H9 (cell line): Measurements from ENCODE around the gene DCAF12. TPM values are rescaled to one million over a fixed set of nuclear protein-coding genes. Genes with fewer than 3 reads are reported as not detected.

Experiments used
- DNase-seq: peaks from one replicate; pipeline ENCODE4 v3.0.0-alpha.2; 2017
- H2AFZ ChIP-seq: one replicate; pipeline ENCODE4 v1.6.1; 2013; ENCODE audit warnings: mild to moderate bottlenecking, low read length, control low read depth, moderate library complexity
- H2AK5ac ChIP-seq: 2 replicates; pipeline ENCODE4 v1.6.1; 2013; ENCODE audit warnings: low read length, control low read depth, mixed read lengths; ENCODE audit not compliant: insufficient read length
- H2BK120ac ChIP-seq: one replicate; pipeline ENCODE4 v1.6.1; 2013; ENCODE audit warnings: low read depth, mild to moderate bottlenecking, low read length, control low read depth, inconsistent platforms; ENCODE audit not compliant: poor library complexity, severe bottlenecking
- H2BK12ac ChIP-seq: 2 replicates; pipeline ENCODE4 v1.6.1; 2013; ENCODE audit warnings: low read length, control low read depth, mixed read lengths, low read depth; ENCODE audit not compliant: insufficient read length
- H2BK15ac ChIP-seq: 2 replicates; pipeline ENCODE4 v1.6.1; 2013; ENCODE audit warnings: low read depth, low read length, control low read depth
- H2BK20ac ChIP-seq: one replicate; pipeline ENCODE4 v1.6.1; 2013; ENCODE audit warnings: low read depth, mild to moderate bottlenecking, low read length, control low read depth, inconsistent platforms; ENCODE audit not compliant: poor library complexity, severe bottlenecking
- H2BK5ac ChIP-seq: 2 replicates; pipeline ENCODE4 v1.6.1; 2013; ENCODE audit warnings: low read length, control low read depth, mixed read lengths; ENCODE audit not compliant: insufficient read length
- H3K14ac ChIP-seq: 2 replicates; pipeline ENCODE4 v1.6.1; 2013; ENCODE audit warnings: low read length, control low read depth; ENCODE audit not compliant: insufficient read depth
- H3K18ac ChIP-seq: 2 replicates; pipeline ENCODE4 v1.6.1; 2013; ENCODE audit warnings: low read depth, mild to moderate bottlenecking, mixed read lengths, low read length, control low read depth; ENCODE audit not compliant: insufficient read length
- H3K23ac ChIP-seq: 2 replicates; pipeline ENCODE4 v1.6.1; 2013; ENCODE audit warnings: low read length, control low read depth, mixed read lengths, low read depth; ENCODE audit not compliant: insufficient read length
- H3K23me2 ChIP-seq: 2 replicates; pipeline ENCODE4 v1.6.1; 2013; ENCODE audit warnings: low read depth, mild to moderate bottlenecking, mixed read lengths, low read length, control low read depth; ENCODE audit not compliant: insufficient read length, poor library complexity, severe bottlenecking
- H3K27ac ChIP-seq: 2 replicates; pipeline ENCODE4 v1.5.1; 2013; ENCODE audit warnings: low read length, control low read depth, mixed read lengths, low read depth; ENCODE audit not compliant: insufficient read length
- H3K27me3 ChIP-seq: 2 replicates; pipeline ENCODE4 v1.6.1; 2013; ENCODE audit warnings: low read length, control low read depth, inconsistent platforms; ENCODE audit not compliant: insufficient read depth
- H3K4ac ChIP-seq: 2 replicates; pipeline ENCODE4 v1.6.1; 2013; ENCODE audit warnings: low read depth, mild to moderate bottlenecking, control low read depth, inconsistent platforms, low read length, moderate library complexity
- H3K4me1 ChIP-seq: 2 replicates; pipeline ENCODE4 v1.6.1; 2013; ENCODE audit warnings: low read length, control low read depth, inconsistent platforms; ENCODE audit not compliant: insufficient read depth
- H3K4me2 ChIP-seq: 2 replicates; pipeline ENCODE4 v1.6.1; 2013; ENCODE audit warnings: low read length, control low read depth, mixed read lengths; ENCODE audit not compliant: insufficient read length, insufficient read depth
- H3K56ac ChIP-seq: 2 replicates; pipeline ENCODE4 v1.6.1; 2013; ENCODE audit warnings: low read depth, mild to moderate bottlenecking, mixed read lengths, low read length, control low read depth; ENCODE audit not compliant: insufficient read length
- H3K79me1 ChIP-seq: 2 replicates; pipeline ENCODE4 v1.6.1; 2013; ENCODE audit warnings: low read depth, mild to moderate bottlenecking, moderate library complexity, low read length, control low read depth, inconsistent platforms; ENCODE audit not compliant: insufficient read depth, poor library complexity, severe bottlenecking
- H3K79me2 ChIP-seq: 2 replicates; pipeline ENCODE4 v1.6.1; 2013; ENCODE audit warnings: low read length, control low read depth, inconsistent platforms; ENCODE audit not compliant: insufficient read depth
- H3K9ac ChIP-seq: 2 replicates; pipeline ENCODE4 v1.6.1; 2013; ENCODE audit warnings: low read length, control low read depth, mixed read lengths; ENCODE audit not compliant: insufficient read length; ENCODE audit errors: extremely low read depth
- H3K9me3 ChIP-seq: one replicate; pipeline ENCODE4 v1.6.1; 2013; ENCODE audit warnings: low read depth, low read length, inconsistent platforms; ENCODE audit not compliant: control insufficient read depth
- H3T11ph ChIP-seq: one replicate; pipeline ENCODE4 v1.6.1; 2013; ENCODE audit warnings: mild to moderate bottlenecking, low read length, control low read depth, inconsistent platforms
- H4K20me1 ChIP-seq: one replicate; pipeline ENCODE4 v1.6.1; 2013; ENCODE audit not compliant: control insufficient read depth, insufficient read length, insufficient read depth
- H4K5ac ChIP-seq: 2 replicates; pipeline ENCODE4 v1.6.1; 2013; ENCODE audit warnings: low read depth, mild to moderate bottlenecking, mixed read lengths, low read length, control low read depth; ENCODE audit not compliant: insufficient read length
- H4K8ac ChIP-seq: replicated peaks from 2 replicates; pipeline ENCODE4 v1.6.1; 2013; ENCODE audit warnings: low read length, control low read depth, mixed read lengths, low read depth; ENCODE audit not compliant: insufficient read length
- H4K91ac ChIP-seq: 2 replicates; pipeline ENCODE4 v1.6.1; 2013; ENCODE audit warnings: low read depth, mild to moderate bottlenecking, moderate library complexity, mixed read lengths, low read length, control low read depth; ENCODE audit not compliant: insufficient read length
- H3K27ac Mint-ChIP-seq, 3 experiments: 2 replicates in 2 of 3; 3 replicates in 1 of 3; pipeline ENCODE4 v1.8.0; 2020 to 2021; ENCODE audit warnings: mixed read lengths in 3 of 3, mild to moderate bottlenecking in 1 of 3, moderate library complexity in 1 of 3
- H3K27me3 Mint-ChIP-seq: 2 replicates; pipeline ENCODE4 v1.8.0; 2021; ENCODE audit warnings: low read depth, mild to moderate bottlenecking, moderate library complexity, mixed read lengths
- H3K36me3 Mint-ChIP-seq, 3 experiments: 2 replicates in 2 of 3; 3 replicates in 1 of 3; pipeline ENCODE4 v1.8.0; 2020 to 2021; ENCODE audit warnings: low read depth in 3 of 3, mixed read lengths in 3 of 3; ENCODE audit not compliant: insufficient read depth in 1 of 3
- H3K4me1 Mint-ChIP-seq, 2 experiments: 2 replicates each; pipeline ENCODE4 v1.8.0; 2020; ENCODE audit warnings: mixed read lengths in 2 of 2
- H3K4me3 Mint-ChIP-seq, 2 experiments: 2 replicates in 1 of 2; 3 replicates in 1 of 2; pipeline ENCODE4 v1.8.0; 2020 to 2021; ENCODE audit warnings: mild to moderate bottlenecking in 2 of 2, mixed read lengths in 2 of 2, moderate library complexity in 1 of 2
- H3K9me3 Mint-ChIP-seq, 2 experiments: 2 replicates in 1 of 2; 3 replicates in 1 of 2; pipeline ENCODE4 v1.8.0; 2020; ENCODE audit warnings: mild to moderate bottlenecking in 2 of 2, mixed read lengths in 2 of 2, moderate library complexity in 1 of 2
- WGBS: extraction: QIAGEN DNeasy Blood & Tissue Kit; methylation state at CpG from one replicate; pipeline ENCODE4 v1.1.7; 2013; ENCODE audit warnings: missing lambda C conversion rate, low lambda C conversion rate, mixed read lengths; ENCODE audit not compliant: insufficient read length; ENCODE audit errors: extremely low coverage; 5-methylcytosine and 5-hydroxymethylcytosine counted together
- total RNA-seq: library from RNA; stranded (reverse); gene quantifications from 2 replicates; pipeline ENCODE4 v1.2.1, GENCODE V29; 2021
- TF ChIP-seq, protein P1 (sequence below): fragments of 200-600 bp; sonication (generic); conservative IDR thresholded peaks from 3 replicates; pipeline ENCODE4 v1.8.0; 2021; ENCODE audit warnings: antibody characterized with exemption, mild to moderate bottlenecking

The DCAF12 gene
- total RNA-seq, 1 experiment from 2014 or later = 33.6 TPM

DNA sequence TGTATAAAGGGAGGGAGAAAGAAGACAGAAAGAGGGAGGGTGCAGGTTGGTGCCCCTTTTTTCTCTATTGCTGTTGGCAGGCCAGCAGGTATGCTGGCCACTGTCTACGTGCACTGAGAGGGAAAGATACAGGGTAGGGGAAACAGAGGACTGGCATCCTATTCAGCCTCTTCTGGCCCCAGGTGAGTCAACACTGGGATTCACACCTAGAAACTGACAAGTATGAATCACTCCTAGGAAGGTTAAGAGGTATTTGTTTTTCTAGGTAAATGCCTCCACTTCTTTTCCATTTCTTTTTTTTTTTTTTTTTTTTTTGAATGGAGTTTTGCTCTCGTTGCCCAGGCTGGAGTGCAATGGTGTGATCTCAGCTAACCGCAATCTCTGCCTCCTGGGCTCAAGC lies 49.6 kb upstream of the DCAF12 start:
- Histone ChIP-seq H2BK5ac (no peak overlapping the region), H3K9ac (no peak overlapping the region), H3K79me1 (no peaks in the 10 kb centered on the region), H2BK12ac (no peak overlapping the region), H4K8ac (no peak overlapping the region), H3K4ac (no peak overlapping the region), H4K5ac (no peak overlapping the region), H3K4me2 (no peak overlapping the region), H2AFZ (no peak overlapping the region), H3K23me2 (no peaks in the 10 kb centered on the region), H3K9me3 (no peaks in the 10 kb centered on the region), H3K18ac (no peak overlapping the region), H2BK120ac (no peak overlapping the region), H3K4me1 (0 out of 2 replicates have a peak, but pooled peaks cover 3% of the 10 kb centered on the region), H3K27ac (no peak overlapping the region), H2BK15ac (no peak overlapping the region), H3T11ph (no peak overlapping the region), H3K79me2 (no peaks in the 10 kb centered on the region; the same call in 1 of the 2 replicates), H3K27me3 (no peaks in the 10 kb centered on the region), H4K91ac (no peak overlapping the region), H3K14ac (no peak overlapping the region), H2BK20ac (no peak overlapping the region), H3K56ac (no peak overlapping the region), H3K23ac (no peak overlapping the region), H2AK5ac (no peak overlapping the region), H4K20me1 (no peaks in the 10 kb centered on the region)
- peaks cover 4% of the 10 kb centered on the region in 2 experiments; a peak in 1 of 4 replicates for H3K4me1 Mint-ChIP-seq
- no peak for DNase-seq
- no peak overlapping the region for H3K4me3 Mint-ChIP-seq
- peaks cover 0 to 4% of the 10 kb centered on the region in 2 experiments; a peak in 2 of 5 replicates for H3K9me3 Mint-ChIP-seq
- no peak overlapping the region; a peak in 1 of 7 replicates for H3K27ac Mint-ChIP-seq
- no CpG with 5 or more reads among the region's 3 CpGs for WGBS
- no peaks in the 10 kb centered on the region; a peak in 1 of 7 replicates for H3K36me3 Mint-ChIP-seq
- no peaks in the 10 kb centered on the region for H3K27me3 Mint-ChIP-seq
- TF ChIP-seq, protein P1, sequence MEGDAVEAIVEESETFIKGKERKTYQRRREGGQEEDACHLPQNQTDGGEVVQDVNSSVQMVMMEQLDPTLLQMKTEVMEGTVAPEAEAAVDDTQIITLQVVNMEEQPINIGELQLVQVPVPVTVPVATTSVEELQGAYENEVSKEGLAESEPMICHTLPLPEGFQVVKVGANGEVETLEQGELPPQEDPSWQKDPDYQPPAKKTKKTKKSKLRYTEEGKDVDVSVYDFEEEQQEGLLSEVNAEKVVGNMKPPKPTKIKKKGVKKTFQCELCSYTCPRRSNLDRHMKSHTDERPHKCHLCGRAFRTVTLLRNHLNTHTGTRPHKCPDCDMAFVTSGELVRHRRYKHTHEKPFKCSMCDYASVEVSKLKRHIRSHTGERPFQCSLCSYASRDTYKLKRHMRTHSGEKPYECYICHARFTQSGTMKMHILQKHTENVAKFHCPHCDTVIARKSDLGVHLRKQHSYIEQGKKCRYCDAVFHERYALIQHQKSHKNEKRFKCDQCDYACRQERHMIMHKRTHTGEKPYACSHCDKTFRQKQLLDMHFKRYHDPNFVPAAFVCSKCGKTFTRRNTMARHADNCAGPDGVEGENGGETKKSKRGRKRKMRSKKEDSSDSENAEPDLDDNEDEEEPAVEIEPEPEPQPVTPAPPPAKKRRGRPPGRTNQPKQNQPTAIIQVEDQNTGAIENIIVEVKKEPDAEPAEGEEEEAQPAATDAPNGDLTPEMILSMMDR = no peak
